H9 (cell line): Measurements from ENCODE around the gene PRKACA. TPM values are rescaled to one million over a fixed set of nuclear protein-coding genes. Genes with fewer than 3 reads are reported as not detected.

Experiments used
- DNase-seq: peaks from one replicate; pipeline ENCODE4 v3.0.0-alpha.2; 2017
- H2AFZ ChIP-seq: one replicate; pipeline ENCODE4 v1.6.1; 2013; ENCODE audit warnings: mild to moderate bottlenecking, low read length, control low read depth, moderate library complexity
- H2AK5ac ChIP-seq: 2 replicates; pipeline ENCODE4 v1.6.1; 2013; ENCODE audit warnings: low read length, control low read depth, mixed read lengths; ENCODE audit not compliant: insufficient read length
- H2BK120ac ChIP-seq: one replicate; pipeline ENCODE4 v1.6.1; 2013; ENCODE audit warnings: low read depth, mild to moderate bottlenecking, low read length, control low read depth, inconsistent platforms; ENCODE audit not compliant: poor library complexity, severe bottlenecking
- H2BK12ac ChIP-seq: 2 replicates; pipeline ENCODE4 v1.6.1; 2013; ENCODE audit warnings: low read length, control low read depth, mixed read lengths, low read depth; ENCODE audit not compliant: insufficient read length
- H2BK15ac ChIP-seq: 2 replicates; pipeline ENCODE4 v1.6.1; 2013; ENCODE audit warnings: low read depth, low read length, control low read depth
- H2BK20ac ChIP-seq: one replicate; pipeline ENCODE4 v1.6.1; 2013; ENCODE audit warnings: low read depth, mild to moderate bottlenecking, low read length, control low read depth, inconsistent platforms; ENCODE audit not compliant: poor library complexity, severe bottlenecking
- H2BK5ac ChIP-seq: 2 replicates; pipeline ENCODE4 v1.6.1; 2013; ENCODE audit warnings: low read length, control low read depth, mixed read lengths; ENCODE audit not compliant: insufficient read length
- H3K14ac ChIP-seq: 2 replicates; pipeline ENCODE4 v1.6.1; 2013; ENCODE audit warnings: low read length, control low read depth; ENCODE audit not compliant: insufficient read depth
- H3K18ac ChIP-seq: 2 replicates; pipeline ENCODE4 v1.6.1; 2013; ENCODE audit warnings: low read depth, mild to moderate bottlenecking, mixed read lengths, low read length, control low read depth; ENCODE audit not compliant: insufficient read length
- H3K23ac ChIP-seq: 2 replicates; pipeline ENCODE4 v1.6.1; 2013; ENCODE audit warnings: low read length, control low read depth, mixed read lengths, low read depth; ENCODE audit not compliant: insufficient read length
- H3K23me2 ChIP-seq: 2 replicates; pipeline ENCODE4 v1.6.1; 2013; ENCODE audit warnings: low read depth, mild to moderate bottlenecking, mixed read lengths, low read length, control low read depth; ENCODE audit not compliant: insufficient read length, poor library complexity, severe bottlenecking
- H3K27ac ChIP-seq: 2 replicates; pipeline ENCODE4 v1.5.1; 2013; ENCODE audit warnings: low read length, control low read depth, mixed read lengths, low read depth; ENCODE audit not compliant: insufficient read length
- H3K27me3 ChIP-seq: 2 replicates; pipeline ENCODE4 v1.6.1; 2013; ENCODE audit warnings: low read length, control low read depth, inconsistent platforms; ENCODE audit not compliant: insufficient read depth
- H3K4ac ChIP-seq: 2 replicates; pipeline ENCODE4 v1.6.1; 2013; ENCODE audit warnings: low read depth, mild to moderate bottlenecking, control low read depth, inconsistent platforms, low read length, moderate library complexity
- H3K4me1 ChIP-seq: 2 replicates; pipeline ENCODE4 v1.6.1; 2013; ENCODE audit warnings: low read length, control low read depth, inconsistent platforms; ENCODE audit not compliant: insufficient read depth
- H3K4me2 ChIP-seq: 2 replicates; pipeline ENCODE4 v1.6.1; 2013; ENCODE audit warnings: low read length, control low read depth, mixed read lengths; ENCODE audit not compliant: insufficient read length, insufficient read depth
- H3K56ac ChIP-seq: 2 replicates; pipeline ENCODE4 v1.6.1; 2013; ENCODE audit warnings: low read depth, mild to moderate bottlenecking, mixed read lengths, low read length, control low read depth; ENCODE audit not compliant: insufficient read length
- H3K79me1 ChIP-seq: 2 replicates; pipeline ENCODE4 v1.6.1; 2013; ENCODE audit warnings: low read depth, mild to moderate bottlenecking, moderate library complexity, low read length, control low read depth, inconsistent platforms; ENCODE audit not compliant: insufficient read depth, poor library complexity, severe bottlenecking
- H3K79me2 ChIP-seq: 2 replicates; pipeline ENCODE4 v1.6.1; 2013; ENCODE audit warnings: low read length, control low read depth, inconsistent platforms; ENCODE audit not compliant: insufficient read depth
- H3K9ac ChIP-seq: 2 replicates; pipeline ENCODE4 v1.6.1; 2013; ENCODE audit warnings: low read length, control low read depth, mixed read lengths; ENCODE audit not compliant: insufficient read length; ENCODE audit errors: extremely low read depth
- H3K9me3 ChIP-seq: one replicate; pipeline ENCODE4 v1.6.1; 2013; ENCODE audit warnings: low read depth, low read length, inconsistent platforms; ENCODE audit not compliant: control insufficient read depth
- H3T11ph ChIP-seq: one replicate; pipeline ENCODE4 v1.6.1; 2013; ENCODE audit warnings: mild to moderate bottlenecking, low read length, control low read depth, inconsistent platforms
- H4K20me1 ChIP-seq: one replicate; pipeline ENCODE4 v1.6.1; 2013; ENCODE audit not compliant: control insufficient read depth, insufficient read length, insufficient read depth
- H4K5ac ChIP-seq: 2 replicates; pipeline ENCODE4 v1.6.1; 2013; ENCODE audit warnings: low read depth, mild to moderate bottlenecking, mixed read lengths, low read length, control low read depth; ENCODE audit not compliant: insufficient read length
- H4K8ac ChIP-seq: replicated peaks from 2 replicates; pipeline ENCODE4 v1.6.1; 2013; ENCODE audit warnings: low read length, control low read depth, mixed read lengths, low read depth; ENCODE audit not compliant: insufficient read length
- H4K91ac ChIP-seq: 2 replicates; pipeline ENCODE4 v1.6.1; 2013; ENCODE audit warnings: low read depth, mild to moderate bottlenecking, moderate library complexity, mixed read lengths, low read length, control low read depth; ENCODE audit not compliant: insufficient read length
- H3K27ac Mint-ChIP-seq, 3 experiments: 2 replicates in 2 of 3; 3 replicates in 1 of 3; pipeline ENCODE4 v1.8.0; 2020 to 2021; ENCODE audit warnings: mixed read lengths in 3 of 3, mild to moderate bottlenecking in 1 of 3, moderate library complexity in 1 of 3
- H3K27me3 Mint-ChIP-seq: 2 replicates; pipeline ENCODE4 v1.8.0; 2021; ENCODE audit warnings: low read depth, mild to moderate bottlenecking, moderate library complexity, mixed read lengths
- H3K36me3 Mint-ChIP-seq, 3 experiments: 2 replicates in 2 of 3; 3 replicates in 1 of 3; pipeline ENCODE4 v1.8.0; 2020 to 2021; ENCODE audit warnings: low read depth in 3 of 3, mixed read lengths in 3 of 3; ENCODE audit not compliant: insufficient read depth in 1 of 3
- H3K4me1 Mint-ChIP-seq, 2 experiments: 2 replicates each; pipeline ENCODE4 v1.8.0; 2020; ENCODE audit warnings: mixed read lengths in 2 of 2
- H3K4me3 Mint-ChIP-seq, 2 experiments: 2 replicates in 1 of 2; 3 replicates in 1 of 2; pipeline ENCODE4 v1.8.0; 2020 to 2021; ENCODE audit warnings: mild to moderate bottlenecking in 2 of 2, mixed read lengths in 2 of 2, moderate library complexity in 1 of 2
- H3K9me3 Mint-ChIP-seq, 2 experiments: 2 replicates in 1 of 2; 3 replicates in 1 of 2; pipeline ENCODE4 v1.8.0; 2020; ENCODE audit warnings: mild to moderate bottlenecking in 2 of 2, mixed read lengths in 2 of 2, moderate library complexity in 1 of 2
- CTCF ChIP-seq: fragments of 200-600 bp; sonication (generic); conservative IDR thresholded peaks from 3 replicates; pipeline ENCODE4 v1.8.0; 2021; ENCODE audit warnings: antibody characterized with exemption, mild to moderate bottlenecking
- WGBS: extraction: QIAGEN DNeasy Blood & Tissue Kit; methylation state at CpG from one replicate; pipeline ENCODE4 v1.1.7; 2013; ENCODE audit warnings: missing lambda C conversion rate, low lambda C conversion rate, mixed read lengths; ENCODE audit not compliant: insufficient read length; ENCODE audit errors: extremely low coverage; 5-methylcytosine and 5-hydroxymethylcytosine counted together
- total RNA-seq: library from RNA; stranded (reverse); gene quantifications from 2 replicates; pipeline ENCODE4 v1.2.1, GENCODE V29; 2021

The PRKACA gene
- total RNA-seq, 1 experiment from 2014 or later: 51.8 TPM

GRCh38 chr19:14078411-14078810, 39.2 kb downstream of the PRKACA start:
- Histone ChIP-seq H4K91ac (no peak overlapping the region), H3K4me2 (no peak overlapping the region), H3T11ph (no peak overlapping the region), H2BK5ac (no peak overlapping the region), H2AFZ (no peak overlapping the region), H3K23ac (no peak overlapping the region), H3K4me1 (no peaks in the 10 kb centered on the region; the same call in 1 of the 2 replicates), H3K79me2 (no peaks in the 10 kb centered on the region), H2BK120ac (no peak overlapping the region), H2AK5ac (no peak overlapping the region), H3K14ac (no peak overlapping the region), H3K56ac (no peak overlapping the region), H3K9me3 (no peaks in the 10 kb centered on the region), H4K8ac (no peak overlapping the region), H3K23me2 (peaks cover 23% of the 10 kb centered on the region), H2BK20ac (no peak overlapping the region), H4K20me1 (no peaks in the 10 kb centered on the region), H3K4ac (no peak overlapping the region), H3K9ac (no peak overlapping the region), H2BK15ac (no peak overlapping the region), H3K18ac (no peak overlapping the region), H2BK12ac (no peak overlapping the region), H4K5ac (no peak overlapping the region), H3K27me3 (peaks cover 7% of the 10 kb centered on the region; the same call in 1 of the 2 replicates), H3K79me1 (no peaks in the 10 kb centered on the region), H3K27ac (no peak overlapping the region)
- Mint-ChIP-seq H3K9me3 (no peaks in the 10 kb centered on the region), H3K27ac (no peak overlapping the region), H3K4me1 (peaks cover 13 to 19% of the 10 kb centered on the region in 2 experiments), H3K27me3 (peaks cover 46% of the 10 kb centered on the region), H3K4me3 (no peak overlapping the region), H3K36me3 (no peaks in the 10 kb centered on the region)
- no peak for TF ChIP-seq CTCF
- no peak for DNase-seq
- no CpG with 5 or more reads among the region's 2 CpGs for WGBS
